Erythroblast (primary cell): ENCODE results near the gene MAGEA9.
"Not testable (repeated sequence)": the region's sequence is repeated elsewhere in the genome, so short reads cannot be mapped to it uniquely, and the experiment has no call there.

Experiments used
- DNase-seq, 2 experiments: peaks; one replicate each; lab custom pipeline; 2025; lab: John Stamatoyannopoulos, UW
- GATA1 ChIP-seq: IDR thresholded peaks from 2 replicates; pipeline ENCODE4 v1.6.1; 2011; ENCODE audit warnings: low read depth, mild to moderate bottlenecking, control low read depth, low read length, moderate library complexity
- POLR2A ChIP-seq: IDR thresholded peaks from 2 replicates; pipeline ENCODE4 v1.6.1; 2011; ENCODE audit warnings: mild to moderate bottlenecking, low read length

Gene MAGEA9, protein sequence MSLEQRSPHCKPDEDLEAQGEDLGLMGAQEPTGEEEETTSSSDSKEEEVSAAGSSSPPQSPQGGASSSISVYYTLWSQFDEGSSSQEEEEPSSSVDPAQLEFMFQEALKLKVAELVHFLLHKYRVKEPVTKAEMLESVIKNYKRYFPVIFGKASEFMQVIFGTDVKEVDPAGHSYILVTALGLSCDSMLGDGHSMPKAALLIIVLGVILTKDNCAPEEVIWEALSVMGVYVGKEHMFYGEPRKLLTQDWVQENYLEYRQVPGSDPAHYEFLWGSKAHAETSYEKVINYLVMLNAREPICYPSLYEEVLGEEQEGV

DNA sequence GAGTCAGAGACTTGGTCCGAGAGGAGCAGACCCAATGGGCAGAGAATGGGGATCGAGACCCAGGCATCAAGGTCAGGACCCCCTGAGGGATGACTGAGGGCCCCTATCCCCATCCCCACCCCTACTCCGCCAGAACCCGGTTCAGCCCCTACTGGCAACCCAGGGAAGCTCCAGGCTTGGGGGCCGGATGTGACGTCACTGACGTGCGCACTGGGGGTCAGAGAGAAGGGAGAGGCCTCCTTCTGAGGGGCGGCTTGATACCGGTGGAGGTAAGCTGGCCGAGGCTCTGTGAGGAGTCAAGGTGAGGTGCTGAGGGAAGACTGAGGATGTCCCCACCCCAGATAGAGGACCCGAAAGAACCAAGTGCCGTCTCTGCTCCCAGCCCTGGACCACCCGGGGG lies at the start of gene MAGEA9:
MAGEA9 (plus strand) TSS at position 204 of the 400 bp plus-strand sequence. CDS start 4,281 bp downstream, outside the sequence.
- DNase-seq: not testable (repeated sequence)

DNA sequence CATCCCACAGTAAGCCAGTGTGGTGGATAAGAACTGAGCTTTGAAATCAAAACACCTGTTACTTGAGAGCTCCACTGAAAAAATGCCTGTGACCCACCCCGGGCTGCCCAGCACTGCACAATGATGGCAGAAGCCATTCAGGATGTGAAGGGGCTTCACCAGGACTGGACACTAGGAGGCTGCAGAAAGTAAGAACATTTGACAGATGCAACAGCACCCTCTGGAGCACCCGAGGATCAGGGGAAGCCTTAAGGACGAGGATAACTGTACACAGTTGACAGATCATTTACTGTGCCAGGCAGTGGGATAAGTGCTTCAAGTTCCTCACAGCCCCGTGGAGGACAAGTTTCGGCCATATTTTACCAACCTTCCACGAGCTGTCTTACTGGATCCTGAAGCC lies 39.5 kb upstream of the MAGEA9 start:
- not testable (repeated sequence) for DNase-seq

DNA sequence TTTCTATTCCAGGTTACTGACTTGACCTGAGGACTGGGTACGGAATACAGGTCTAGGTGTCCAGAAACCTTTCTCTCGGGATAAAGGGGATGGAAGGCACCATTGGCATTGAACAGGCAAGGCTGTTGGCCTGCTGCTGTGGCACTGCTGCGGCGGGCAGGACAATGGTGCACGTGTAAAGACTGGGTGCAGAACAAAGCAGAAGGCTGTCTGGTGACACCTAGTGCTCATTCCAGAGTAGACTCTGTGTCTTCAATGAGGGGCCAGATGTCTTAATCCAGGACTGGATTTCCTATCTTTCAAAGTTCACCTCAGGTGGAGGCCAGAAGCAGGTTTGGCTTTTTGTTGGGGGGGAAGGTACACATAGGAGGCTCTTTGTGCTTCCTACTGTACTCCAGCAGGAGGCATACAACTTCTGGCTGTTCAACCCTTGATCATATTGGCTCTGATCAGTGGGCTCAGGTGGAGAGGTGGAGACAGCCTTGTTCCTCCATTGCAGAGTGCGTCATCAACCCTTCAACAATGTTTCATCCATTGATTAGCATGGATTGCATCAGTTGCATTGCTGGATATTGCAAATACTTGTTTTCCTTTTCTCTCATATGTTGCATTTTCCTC lies 35.2 kb upstream of the MAGEA9 start:
- DNase-seq: not testable (repeated sequence)

DNA sequence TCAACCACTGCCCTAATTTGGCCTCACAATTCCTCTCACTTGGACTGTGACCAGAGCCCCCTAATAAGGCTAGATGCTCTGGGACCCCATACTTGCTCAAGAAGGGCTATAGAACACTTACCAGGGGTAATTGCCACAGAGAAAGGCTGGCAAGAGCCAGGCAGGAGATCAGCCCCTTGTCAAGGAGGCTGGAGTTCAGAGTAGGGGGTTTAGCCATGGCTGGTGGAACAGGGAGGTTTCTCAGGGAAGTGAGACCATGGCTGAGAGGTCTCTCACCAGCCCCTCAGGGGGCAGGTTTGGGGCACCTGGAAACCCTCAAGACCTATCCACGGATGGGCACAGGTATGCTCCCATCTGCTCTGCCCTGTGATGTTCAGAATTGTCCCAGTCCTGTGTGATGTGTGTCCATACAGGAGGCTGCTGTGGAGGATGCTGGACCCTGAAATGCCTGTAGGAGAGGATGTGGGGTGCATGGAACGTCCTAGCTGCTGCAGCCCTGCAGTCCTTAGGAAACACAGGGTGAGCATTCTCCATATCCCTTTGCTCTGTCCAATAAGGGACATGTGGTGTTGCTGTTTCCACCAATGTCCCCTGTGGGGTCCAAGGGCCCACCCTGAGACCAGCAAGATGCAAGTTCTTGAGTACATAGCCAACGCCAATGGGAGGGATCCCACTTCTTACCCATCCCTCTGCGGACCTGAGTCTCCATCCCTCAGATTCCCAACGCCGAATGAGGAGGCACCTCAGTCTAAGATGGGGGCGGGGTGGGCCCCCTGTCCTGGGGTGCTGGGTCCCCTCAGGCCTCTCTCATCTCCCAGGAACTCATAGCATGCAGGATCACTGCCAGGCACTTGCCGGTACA lies 24.3 kb upstream of the MAGEA9 start:
- DNase-seq: no peak
- TF ChIP-seq POLR2A (no peak), GATA1 (no peak)

DNA sequence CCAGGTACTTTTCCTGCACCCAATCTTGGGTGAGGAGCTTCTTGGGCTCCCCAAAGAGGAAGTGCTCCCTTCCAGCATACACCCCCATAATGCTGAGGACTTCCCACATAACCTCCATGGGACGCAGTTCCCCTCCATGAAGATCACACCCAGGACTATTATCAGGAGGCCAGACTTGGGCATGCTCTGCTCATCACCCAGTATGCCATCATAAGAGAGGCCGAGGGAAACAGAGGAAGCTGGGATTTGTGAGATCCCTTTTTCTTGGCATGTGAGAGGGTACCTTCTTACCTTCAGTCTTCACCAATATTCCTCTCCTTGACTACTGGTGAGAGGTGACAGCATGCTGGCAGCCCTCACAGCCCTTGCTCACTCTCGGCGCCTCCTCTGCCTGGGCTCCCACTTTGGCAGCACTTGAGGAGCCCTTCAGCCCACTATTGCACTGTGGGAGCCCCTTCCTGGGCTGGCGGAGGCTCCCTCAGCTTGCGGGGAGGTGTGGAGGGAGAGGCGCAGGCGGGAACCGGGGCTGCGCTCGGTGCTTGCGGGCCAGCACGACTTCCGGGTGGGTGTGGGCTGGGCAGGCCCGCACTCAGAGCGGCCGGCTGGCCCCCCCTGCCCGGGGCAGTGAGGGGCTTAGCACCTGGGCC lies 23.5 kb upstream of the MAGEA9 start:
- TF ChIP-seq GATA1: no peak
- no peak for TF ChIP-seq POLR2A
- no peak for DNase-seq

DNA sequence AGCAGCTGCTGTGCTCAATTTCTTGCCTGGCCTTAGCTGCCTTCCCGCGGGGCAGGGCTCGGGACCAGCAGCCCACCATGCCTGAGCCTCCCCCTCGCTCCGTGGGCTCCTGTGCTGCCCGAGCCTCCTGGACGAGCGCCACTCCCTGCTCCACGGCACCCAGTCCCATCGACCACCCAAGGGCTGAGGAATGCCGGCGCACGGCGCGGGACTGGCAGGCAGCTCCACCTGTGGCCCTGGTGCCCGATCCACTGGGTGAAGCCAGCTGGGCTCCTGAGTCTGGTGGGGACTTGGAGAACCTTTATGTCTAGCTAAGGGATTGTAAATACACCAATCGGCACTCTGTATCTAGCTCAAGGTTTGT lies 23.0 kb upstream of the MAGEA9 start:
- DNase-seq: not testable (repeated sequence)

DNA sequence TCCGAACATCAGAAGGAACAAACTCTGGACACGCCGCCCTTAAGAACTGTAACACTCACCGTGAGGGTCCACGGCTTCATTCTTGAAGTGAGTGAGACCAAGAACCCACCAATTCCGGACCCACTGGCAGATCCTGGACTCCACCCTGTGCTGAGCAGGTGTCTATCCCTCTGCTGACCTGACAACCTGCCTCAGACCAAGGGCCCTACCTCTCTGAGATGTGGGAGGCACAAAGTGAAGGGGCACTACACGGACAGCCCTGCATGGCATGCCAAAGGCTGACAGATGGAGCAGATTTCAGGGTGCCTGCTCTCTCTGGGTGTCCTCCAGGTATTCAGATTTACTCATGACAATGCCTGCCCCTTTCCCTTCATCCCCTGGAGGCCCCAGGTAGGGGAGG lies 21.9 kb upstream of the MAGEA9 start:
- no peak for DNase-seq
- no peak for TF ChIP-seq POLR2A
- TF ChIP-seq GATA1: no peak

DNA sequence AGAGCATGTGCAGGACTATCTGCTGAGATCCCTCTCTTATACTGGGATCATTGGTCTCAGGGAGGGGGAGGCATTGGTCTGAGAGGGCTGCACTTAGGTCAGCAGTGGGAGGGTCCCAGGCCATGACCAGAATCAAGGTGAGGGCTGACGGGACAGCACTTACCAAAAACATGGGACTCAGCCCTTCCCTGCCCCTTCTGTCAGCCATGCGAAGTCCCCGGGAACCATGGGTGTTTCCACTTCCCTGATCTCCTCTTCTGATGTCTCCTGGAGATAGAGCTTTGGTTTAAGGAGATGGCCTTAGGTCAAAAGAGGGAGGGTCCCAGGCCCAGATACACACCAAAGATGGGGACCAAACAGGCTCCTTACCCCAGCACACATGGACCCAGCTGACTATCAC lies 20.8 kb upstream of the MAGEA9 start:
- DNase-seq: no peak
- TF ChIP-seq GATA1: no peak
- TF ChIP-seq POLR2A: no peak

DNA sequence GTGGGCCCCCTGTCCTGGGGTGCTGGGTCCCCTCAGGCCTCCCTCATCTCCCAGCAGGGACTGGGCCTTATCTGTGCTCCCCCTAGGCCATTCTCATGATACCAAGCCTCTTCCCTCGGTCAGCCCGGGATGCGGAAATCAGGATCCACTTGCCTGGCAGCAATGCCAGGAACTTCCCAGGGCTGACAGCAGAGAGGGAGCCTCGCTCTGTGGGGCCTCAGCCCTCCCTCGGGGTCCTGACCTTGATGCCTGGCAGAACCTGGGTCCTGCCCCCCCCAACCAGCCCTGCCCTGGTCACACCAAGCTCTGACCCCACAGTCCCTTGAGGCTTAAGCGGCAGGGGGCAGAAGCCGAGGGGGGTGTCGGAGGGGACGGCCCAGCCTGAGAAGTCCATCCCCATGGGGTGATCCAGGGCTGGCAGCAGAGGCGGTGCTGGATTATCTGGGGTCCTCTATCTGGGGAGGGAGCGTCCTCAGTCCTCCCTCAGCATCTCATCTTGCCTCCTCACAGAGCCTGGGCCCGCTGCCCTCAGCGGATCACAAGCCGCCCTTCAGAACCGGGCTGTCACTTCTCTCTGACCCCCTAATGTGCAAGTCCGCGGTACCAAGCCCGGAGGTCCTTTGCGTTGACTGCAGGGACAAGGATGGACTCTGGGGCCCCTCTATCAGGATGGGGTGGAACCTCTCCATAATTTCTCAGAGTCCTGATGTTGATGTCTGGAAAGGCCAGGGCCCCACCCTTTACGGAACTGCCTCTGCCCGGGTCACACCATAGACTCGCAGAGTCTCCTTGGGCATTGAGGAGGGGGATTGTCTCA lies 19.7 kb upstream of the MAGEA9 start:
- DNase-seq: not testable (repeated sequence)

DNA sequence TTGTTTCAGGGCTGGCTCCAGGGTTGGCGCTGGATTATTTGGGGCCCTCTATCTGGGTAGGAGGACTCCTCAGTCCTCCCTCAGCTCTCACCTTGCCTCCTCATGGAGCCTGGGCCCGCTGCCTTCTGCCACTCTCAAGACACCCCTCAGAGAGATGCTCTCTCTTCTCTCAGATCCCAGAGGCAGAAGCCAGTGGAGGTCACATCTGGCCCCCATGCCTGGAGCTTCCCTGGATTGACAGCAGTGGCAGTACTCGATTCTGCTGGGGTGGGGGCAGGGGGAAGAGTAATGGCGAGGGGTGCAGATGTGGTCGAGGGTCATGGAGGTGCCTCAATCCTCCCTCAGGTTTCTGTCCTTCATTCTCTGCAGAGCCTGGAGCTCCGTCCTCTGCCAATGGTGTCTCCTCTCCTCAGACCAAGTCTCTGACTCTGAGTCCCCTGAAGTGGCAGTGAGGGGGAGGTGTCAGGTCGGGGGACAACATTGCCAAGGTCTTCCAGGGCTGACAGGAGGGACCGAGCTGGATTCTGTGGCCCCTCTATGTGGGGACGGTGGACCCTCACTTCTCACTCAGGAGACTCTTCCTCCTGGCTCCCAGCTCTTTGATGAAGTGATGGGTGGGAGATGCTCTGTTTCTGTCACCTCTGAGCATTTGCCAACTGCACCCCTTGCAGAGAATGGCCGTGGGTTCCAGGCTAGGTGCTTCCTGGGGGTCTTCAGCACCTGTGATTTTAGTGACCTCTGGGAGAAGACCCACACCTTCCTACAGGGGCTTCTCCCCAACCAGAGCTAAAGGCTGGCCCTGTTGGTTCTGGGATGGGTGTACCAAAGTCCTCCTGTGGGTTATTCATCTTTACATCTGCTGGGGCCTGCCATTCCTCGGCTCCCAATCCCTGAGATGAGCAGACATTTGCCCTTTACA lies 18.8 kb upstream of the MAGEA9 start:
- TF ChIP-seq POLR2A: no peak
- no peak for TF ChIP-seq GATA1
- no peak for DNase-seq

DNA sequence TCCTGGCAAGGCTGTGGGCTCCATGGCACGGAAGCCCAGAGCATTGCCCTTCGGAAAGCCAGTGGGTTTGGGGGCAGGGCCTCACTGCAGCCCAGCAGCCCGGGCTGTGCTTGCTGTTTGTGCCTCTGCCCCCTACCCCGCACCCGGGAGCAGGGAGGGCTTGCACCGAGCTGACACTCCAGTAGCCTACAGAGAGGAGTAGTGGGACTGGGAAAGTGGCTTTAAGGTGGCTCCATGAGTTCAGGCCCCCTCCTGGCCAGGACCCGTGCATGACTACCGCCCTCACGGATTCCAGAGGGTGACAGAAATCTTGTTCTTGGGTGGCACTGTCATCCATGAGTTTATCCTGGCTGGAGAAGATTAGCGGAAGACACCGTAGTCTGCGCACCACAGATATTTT lies 11.4 kb upstream of the MAGEA9 start:
- not testable (repeated sequence) for DNase-seq

DNA sequence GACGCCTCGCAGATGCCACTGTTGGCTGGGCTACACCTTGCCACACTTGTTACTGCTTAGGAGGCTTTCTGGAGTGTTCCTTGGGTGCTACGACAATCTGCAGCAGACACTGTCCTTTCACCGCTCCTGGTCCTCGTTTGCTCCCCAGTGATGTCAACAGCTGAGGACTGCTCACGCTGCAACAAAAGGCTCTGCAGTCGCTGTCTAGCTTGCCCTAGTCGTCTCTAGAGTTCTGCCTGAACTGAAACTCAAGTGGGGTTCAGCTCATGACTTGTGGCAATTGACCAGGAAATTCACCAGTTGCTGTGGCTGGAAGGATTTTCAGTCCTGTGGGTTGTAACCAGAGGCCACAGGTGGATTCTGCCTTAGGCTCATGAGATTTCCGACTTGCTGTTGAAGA lies 8.7 kb upstream of the MAGEA9 start:
- DNase-seq: not testable (repeated sequence)

DNA sequence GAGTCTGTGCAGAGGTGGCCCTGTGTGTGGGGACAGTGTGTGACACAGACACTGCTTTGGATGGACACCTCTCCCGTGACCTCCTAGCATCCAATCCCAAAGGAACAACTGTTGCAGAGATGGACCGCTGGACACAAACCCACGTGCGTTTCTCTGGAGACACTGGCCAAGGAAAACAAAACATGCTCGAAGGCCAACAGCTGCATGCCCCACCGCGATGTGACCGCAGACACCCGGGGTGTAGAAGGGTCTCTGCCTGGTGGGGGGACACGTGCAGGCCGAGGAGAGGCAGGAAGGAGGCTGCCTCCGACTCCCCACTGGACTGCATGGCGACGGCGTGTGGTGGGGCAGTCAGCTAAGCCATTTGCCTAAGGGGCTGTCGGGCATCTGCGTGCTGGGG lies 8.0 kb upstream of the MAGEA9 start, which contains the start of gene HSFX1:
HSFX1 (plus strand) TSS at position 301 of the 400 bp plus-strand sequence. CDS start 614 bp downstream, outside the sequence.
- not testable (repeated sequence) for DNase-seq

DNA sequence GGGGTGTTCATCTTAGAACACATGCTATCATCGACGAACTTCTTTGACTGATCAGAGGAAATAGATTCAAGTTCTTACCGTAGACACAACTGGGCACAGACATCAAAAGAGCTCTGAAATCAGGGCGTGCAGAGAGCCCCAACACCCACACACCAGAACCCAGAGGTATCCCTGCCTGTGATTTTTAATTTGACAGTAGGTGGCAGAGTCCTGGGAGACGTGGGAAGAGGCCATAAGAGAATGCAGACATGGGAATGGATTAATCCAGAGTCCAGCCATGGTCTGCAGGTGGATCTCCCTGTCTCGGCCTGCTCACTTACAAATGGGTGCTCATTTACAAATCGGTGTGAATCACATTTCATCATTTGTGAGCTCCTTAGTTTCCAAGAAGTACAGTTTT lies 3.7 kb upstream of the MAGEA9 start:
- DNase-seq: not testable (repeated sequence)

DNA sequence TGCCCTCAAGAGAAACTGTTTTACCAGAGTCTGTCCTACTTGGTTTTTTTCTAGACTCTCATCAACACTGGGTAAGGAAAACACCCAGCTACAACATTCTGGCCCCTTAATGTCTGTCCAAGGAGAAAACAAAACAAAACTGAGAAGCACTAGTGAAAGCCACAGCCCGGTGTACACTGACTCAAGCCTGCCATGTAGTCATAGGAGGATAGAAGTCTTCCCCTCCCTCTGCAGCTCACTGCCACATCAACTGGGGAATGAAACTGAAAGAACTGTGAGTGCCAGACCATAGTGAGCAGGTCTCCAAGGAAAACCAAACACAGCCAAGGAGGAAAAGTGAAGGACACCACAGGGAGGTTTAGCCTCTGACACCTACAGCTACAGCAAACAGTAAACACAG lies 13.8 kb downstream of the MAGEA9 start:
- DNase-seq: not testable (repeated sequence)
